GM19468 (cell line): Measurements from ENCODE around the gene MCL1.
"Not testable (repeated sequence)": the region's sequence is repeated elsewhere in the genome, so short reads cannot be mapped to it uniquely, and the experiment has no call there.

ENCODE experiments used
- ATAC-seq: cut with Tn5 transposase; IDR thresholded peaks from one replicate; pipeline ENCODE4 v1.9.1; 2021; ENCODE audit warnings: mild to moderate bottlenecking, moderate library complexity, moderate number of reproducible peaks; ENCODE audit not compliant: unreplicated experiment; ENCODE audit errors: extremely low read depth

Gene MCL1

GRCh38 chr1:150573648-150574071, 5.8 kb downstream of the MCL1 start:
- ATAC-seq: not testable (repeated sequence)

GRCh38 chr1:150572918-150573647, 6.3 kb downstream of the MCL1 start:
- no peak for ATAC-seq

DNA sequence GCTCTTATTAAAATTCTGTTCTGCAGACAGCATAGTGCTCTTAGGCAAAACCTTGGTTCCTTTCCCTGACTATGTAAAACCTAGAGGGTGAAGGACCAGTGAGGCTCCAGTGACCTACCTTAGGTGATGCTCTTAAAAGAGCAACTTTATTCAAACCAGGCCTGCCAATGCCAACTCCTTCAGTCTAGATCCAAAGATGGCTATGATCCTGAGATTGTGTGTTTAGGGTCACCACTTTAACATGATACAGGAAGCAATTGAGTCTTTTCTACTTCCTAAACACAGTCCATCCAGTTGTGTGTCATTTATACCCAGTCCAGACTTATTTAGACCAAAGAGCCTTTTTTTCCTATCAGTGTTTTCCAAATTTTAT, 10.8 kb downstream of the MCL1 start:
- no peak for ATAC-seq

GRCh38 chr1:150567717-150568593, 11.5 kb downstream of the MCL1 start:
- ATAC-seq: no peak

DNA sequence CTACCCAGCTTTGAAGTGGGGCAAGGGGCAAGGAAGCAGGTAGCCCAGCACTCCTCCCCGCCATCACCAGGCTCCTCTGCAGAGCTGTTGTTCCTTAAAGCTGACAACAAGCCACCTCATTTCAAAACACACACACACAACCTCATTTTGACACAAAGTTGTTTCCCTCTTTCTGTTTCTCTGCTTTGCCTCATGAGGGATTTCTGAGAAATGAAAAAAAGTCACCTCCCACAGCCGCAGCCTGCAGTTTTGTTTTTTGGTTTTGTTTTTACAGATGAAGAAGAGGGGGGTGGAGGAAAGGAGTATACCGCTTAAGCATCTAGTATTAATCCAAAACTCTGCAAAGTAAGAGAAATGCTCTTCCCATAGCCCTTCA, 12.1 kb downstream of the MCL1 start:
- no peak for ATAC-seq

- ATAC-seq: no peak
These were observed 12.6 kb downstream of the MCL1 start for GRCh38 chr1:150566589-150567340.

GRCh38 chr1:150565240-150565991, 14.0 kb downstream of the MCL1 start:
- ATAC-seq: not testable (repeated sequence)

GRCh38 chr1:150564051-150564991, 15.1 kb downstream of the MCL1 start:
- no peak for ATAC-seq

GRCh38 chr1:150563340-150564038, 15.9 kb downstream of the MCL1 start:
- no peak for ATAC-seq

DNA sequence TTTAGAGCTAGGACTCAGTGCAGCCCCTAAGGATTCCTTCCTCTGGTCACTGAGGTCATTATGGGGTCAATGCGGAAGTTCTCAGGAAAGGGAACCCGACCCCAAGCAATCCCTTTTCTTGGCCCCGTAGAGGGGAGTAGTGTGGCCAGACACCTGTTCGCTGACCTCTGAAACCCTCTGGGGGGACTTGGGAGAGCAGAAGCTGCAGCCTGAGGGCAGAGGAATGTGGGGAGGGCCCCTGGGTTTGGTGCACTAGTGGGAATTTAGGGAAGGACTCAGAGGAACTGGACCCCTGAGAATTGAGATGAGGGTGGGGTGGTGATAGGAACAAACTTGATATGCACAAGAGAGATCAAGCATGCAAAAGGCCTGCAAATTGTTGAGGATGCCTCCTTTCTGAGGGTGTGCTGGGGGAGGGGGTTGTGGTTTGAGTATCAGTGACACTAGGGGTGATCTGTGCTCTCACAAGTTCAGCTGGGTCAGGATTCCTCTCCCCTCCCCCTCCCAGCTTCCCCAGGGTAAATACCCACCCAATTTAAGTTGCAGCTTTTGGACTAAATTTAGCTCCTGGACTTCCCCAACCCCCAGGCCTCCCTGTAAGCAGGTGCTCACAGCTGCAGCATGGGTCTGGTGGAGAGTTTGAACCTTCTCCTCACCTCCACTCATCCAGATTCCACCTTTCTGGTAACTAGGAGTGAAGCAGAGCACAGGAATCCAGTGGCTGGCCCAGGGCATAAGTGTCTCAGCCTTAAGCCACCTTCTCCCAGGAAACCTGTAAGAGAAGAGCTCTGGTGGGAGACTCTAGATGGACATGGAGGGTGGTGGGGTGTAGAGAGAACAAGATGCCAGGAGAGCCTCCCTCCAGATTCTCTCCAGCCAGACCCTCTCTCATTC, 16.7 kb downstream of the MCL1 start:
- ATAC-seq: no peak

- ATAC-seq: no peak
These were observed 17.4 kb downstream of the MCL1 start for GRCh38 chr1:150561974-150562445.

DNA sequence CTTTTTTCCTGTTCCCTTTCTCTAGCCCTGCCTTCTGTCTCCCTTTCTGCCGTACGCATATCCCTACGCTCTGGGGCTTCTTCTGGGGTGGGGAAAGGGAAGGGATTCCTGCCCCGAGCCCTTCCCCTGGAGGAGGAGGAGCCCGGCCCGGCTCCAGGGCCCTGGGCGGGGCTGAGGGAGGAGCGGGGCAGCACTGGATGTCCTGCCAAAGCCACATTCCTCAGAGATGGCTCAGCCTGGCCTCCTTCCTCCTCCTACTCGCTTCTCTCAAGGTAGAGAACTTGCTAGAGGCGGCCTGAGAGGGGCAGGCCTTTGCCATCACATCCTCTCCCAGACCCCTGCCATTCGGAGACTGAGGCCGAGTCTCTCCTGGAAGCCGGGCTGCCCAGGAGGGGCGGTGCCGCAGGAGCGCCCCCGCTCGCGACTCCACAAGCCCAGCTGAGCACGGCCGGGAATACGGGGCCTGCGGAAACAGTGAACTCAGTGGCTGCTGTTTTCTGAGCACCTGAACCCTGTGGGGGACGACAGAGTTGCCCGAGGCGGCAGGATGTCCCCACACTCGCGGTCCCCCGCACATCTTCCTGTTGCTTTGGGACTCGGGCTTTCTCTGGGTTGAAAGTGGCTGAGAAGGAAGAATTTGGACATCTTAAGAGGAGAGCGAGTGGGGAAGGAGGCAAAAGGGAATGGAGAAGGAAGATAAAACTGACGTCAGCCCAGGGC, 18.0 kb downstream of the MCL1 start:
- ATAC-seq: no peak

- ATAC-seq: no peak
These were observed 18.7 kb downstream of the MCL1 start for GRCh38 chr1:150560576-150561253.

DNA sequence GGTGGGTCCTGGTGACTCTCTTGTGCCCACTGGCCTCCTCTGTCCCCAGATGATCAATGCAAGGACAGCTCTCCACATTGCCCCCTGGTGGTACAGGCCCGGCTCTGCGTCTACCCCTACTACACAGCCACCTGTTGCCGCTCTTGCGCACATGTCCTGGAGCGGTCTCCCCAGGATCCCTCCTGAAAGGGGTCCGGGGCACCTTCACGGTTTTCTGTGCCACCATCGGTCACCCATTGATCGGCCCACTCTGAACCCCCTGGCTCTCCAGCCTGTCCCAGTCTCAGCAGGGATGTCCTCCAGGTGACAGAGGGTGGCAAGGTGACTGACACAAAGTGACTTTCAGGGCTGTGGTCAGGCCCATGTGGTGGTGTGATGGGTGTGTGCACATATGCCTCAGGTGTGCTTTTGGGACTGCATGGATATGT, 19.4 kb downstream of the MCL1 start:
- no peak for ATAC-seq

- ATAC-seq: no peak
These were observed 19.8 kb downstream of the MCL1 start for GRCh38 chr1:150559656-150560010.
